ENCODE measurements around the gene CCNY.

DNA sequence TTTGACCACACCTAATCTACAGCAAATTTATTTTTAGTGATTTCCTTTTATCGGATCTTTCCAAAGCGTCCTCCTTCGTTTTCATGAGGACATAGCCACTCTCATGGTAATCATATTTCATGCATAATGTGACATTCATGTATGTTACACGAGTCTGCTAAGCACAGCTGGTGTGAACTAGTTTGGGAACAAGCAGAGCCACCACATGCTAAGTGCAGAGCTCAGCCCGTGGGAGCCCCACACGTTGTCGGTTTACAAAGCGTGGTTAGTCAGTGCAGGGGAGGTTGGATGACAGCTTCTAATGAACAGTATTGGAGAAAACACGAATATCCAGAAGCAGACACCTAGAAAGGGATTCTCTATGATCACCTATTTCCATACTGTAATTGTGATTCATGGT, 190.4 kb downstream of the CCNY start:
- TF ChIP-seq CTCF (IDR thresholded peaks at IDR 0.05) (no peak), POLR2AphosphoS5 (IDR thresholded peaks at IDR 0.05) (no peak)

Data from prostate gland (tissue), 2 donors.